GM11168 (cell line): ENCODE results near the gene CPA5.

Experiments used
- in situ Hi-C: fragments of 300-500 bp; cut with MboI; formaldehyde crosslinking; loops from one replicate; pipeline ENCODE4 v1.12.0; 2022; ENCODE audit warnings: low sequenced_read_pairs; ENCODE audit not compliant: unreplicated experiment

Gene CPA5

GRCh38 chr7:130393841-130394411 lies 49.3 kb downstream of the CPA5 start:
- in situ Hi-C loops, result no loop called here

GRCh38 chr7:130394421-130395195 lies 50.0 kb downstream of the CPA5 start:
- in situ Hi-C loops, result no loop called here

GRCh38 chr7:130395421-130395820 lies 50.8 kb downstream of the CPA5 start:
- in situ Hi-C loops, result no loop called here

- in situ Hi-C loops, result no loop called here
These were observed 51.5 kb downstream of the CPA5 start for GRCh38 chr7:130396109-130396508.

- in situ Hi-C loops, result no loop called here
These were observed 52.6 kb downstream of the CPA5 start for GRCh38 chr7:130397051-130397757.

- in situ Hi-C loops, result no loop called here
These were observed 53.1 kb downstream of the CPA5 start for GRCh38 chr7:130397758-130398073.

- in situ Hi-C loops, result no loop called here
These were observed 54.0 kb downstream of the CPA5 start for GRCh38 chr7:130398526-130399090.

GRCh38 chr7:130400120-130400572 lies 55.5 kb downstream of the CPA5 start:
- in situ Hi-C loops, result no loop called here

- in situ Hi-C loops, result no loop called here
These were observed 56.5 kb downstream of the CPA5 start for GRCh38 chr7:130401101-130401500.

- in situ Hi-C loops, result no loop called here
These were observed 57.0 kb downstream of the CPA5 start for GRCh38 chr7:130401578-130401977.

- in situ Hi-C loops, result no loop called here
These were observed 60.4 kb downstream of the CPA5 start for GRCh38 chr7:130405003-130405402.

- in situ Hi-C loops, result no loop called here
These were observed 64.6 kb downstream of the CPA5 start for GRCh38 chr7:130409067-130409711.

- in situ Hi-C loops, result no loop called here
These were observed 65.1 kb downstream of the CPA5 start for GRCh38 chr7:130409712-130410072.

- in situ Hi-C loops, result no loop called here
These were observed 66.4 kb downstream of the CPA5 start for GRCh38 chr7:130410868-130411541.

- in situ Hi-C loops, result no loop called here
These were observed 68.6 kb downstream of the CPA5 start for GRCh38 chr7:130413201-130413600.

- in situ Hi-C loops, result no loop called here
These were observed 70.4 kb downstream of the CPA5 start for GRCh38 chr7:130415006-130415405.

GRCh38 chr7:130417213-130417612 lies 72.6 kb downstream of the CPA5 start:
- in situ Hi-C loops, result no loop called here

GRCh38 chr7:130418306-130418705 lies 73.7 kb downstream of the CPA5 start:
- in situ Hi-C loops, result no loop called here
